Measurements from ENCODE around the gene GNG7.
"Not testable (repeated sequence)": the region's sequence is repeated elsewhere in the genome, so short reads cannot be mapped to it uniquely, and the experiment has no call there.

The GNG7 gene

GRCh38 chr19:2569596-2570465 is 132.7 kb downstream of the GNG7 start:
- DNase-seq (ENCODE audit: low read depth in 1 of 2, low spot score in 1 of 2), result no peak
- in situ Hi-C loops (cut with HindIII; ENCODE audit: low pct_unique_long_range_greater_than_20kb, low sequenced_read_pairs), result no loop called here
- TF ChIP-seq JUND (IDR thresholded peaks at IDR 0.05; ENCODE audit: low read depth), result no peak

- in situ Hi-C loops (cut with HindIII; ENCODE audit: low pct_unique_long_range_greater_than_20kb, low sequenced_read_pairs), result no loop called here
- no peak for TF ChIP-seq JUND (IDR thresholded peaks at IDR 0.05; ENCODE audit: low read depth)
- DNase-seq (ENCODE audit: low read depth in 1 of 2, low spot score in 1 of 2), result no peak
These were observed 134.5 kb downstream of the GNG7 start for GRCh38 chr19:2567996-2568395.

GRCh38 chr19:2567580-2567979 is 134.9 kb downstream of the GNG7 start:
- TF ChIP-seq JUND (IDR thresholded peaks at IDR 0.05; ENCODE audit: low read depth), result no peak
- in situ Hi-C loops (cut with HindIII; ENCODE audit: low pct_unique_long_range_greater_than_20kb, low sequenced_read_pairs), result no loop called here
- no peak for DNase-seq (ENCODE audit: low read depth in 1 of 2, low spot score in 1 of 2)

- DNase-seq (ENCODE audit: low read depth in 1 of 2, low spot score in 1 of 2); in situ Hi-C loops (cut with HindIII; ENCODE audit: low pct_unique_long_range_greater_than_20kb, low sequenced_read_pairs): not testable (repeated sequence)
These were observed 138.9 kb downstream of the GNG7 start for GRCh38 chr19:2563546-2563945.

DNA sequence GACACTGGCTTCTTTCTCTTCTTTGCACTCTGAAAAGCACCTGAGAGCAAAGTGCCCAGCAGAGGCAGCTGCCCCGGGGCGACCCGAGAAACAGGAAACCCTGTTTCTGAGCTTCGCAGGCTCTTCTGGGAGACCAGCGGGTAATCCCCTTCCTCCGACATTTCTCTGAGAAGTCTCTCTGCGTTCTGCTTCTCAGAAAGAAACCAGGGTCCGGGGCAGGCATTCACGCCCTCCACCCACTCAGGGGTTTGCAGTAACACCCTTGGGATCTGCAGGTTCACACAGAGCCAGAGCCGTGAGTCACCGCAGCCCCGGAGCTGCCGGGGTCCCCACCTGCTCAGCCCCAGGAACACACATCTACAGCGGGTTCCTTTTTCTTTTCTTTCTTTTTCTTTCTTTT is 140.6 kb downstream of the GNG7 start:
- in situ Hi-C loops (cut with HindIII; ENCODE audit: low pct_unique_long_range_greater_than_20kb, low sequenced_read_pairs), result no loop called here
- no peak for TF ChIP-seq JUND (IDR thresholded peaks at IDR 0.05; ENCODE audit: low read depth)
- DNase-seq (ENCODE audit: low read depth in 1 of 2, low spot score in 1 of 2), result no peak

GRCh38 chr19:2561221-2561620 is 141.3 kb downstream of the GNG7 start:
- TF ChIP-seq JUND (IDR thresholded peaks at IDR 0.05; ENCODE audit: low read depth), result no peak
- in situ Hi-C loops (cut with HindIII; ENCODE audit: low pct_unique_long_range_greater_than_20kb, low sequenced_read_pairs), result no loop called here
- no peak for DNase-seq (ENCODE audit: low read depth in 1 of 2, low spot score in 1 of 2)

- TF ChIP-seq JUND (IDR thresholded peaks at IDR 0.05; ENCODE audit: low read depth), result no peak
- in situ Hi-C loops (cut with HindIII; ENCODE audit: low pct_unique_long_range_greater_than_20kb, low sequenced_read_pairs), result no loop called here
- no peak for DNase-seq (ENCODE audit: low read depth in 1 of 2, low spot score in 1 of 2)
These were observed 142.1 kb downstream of the GNG7 start for GRCh38 chr19:2560369-2560768.

DNA sequence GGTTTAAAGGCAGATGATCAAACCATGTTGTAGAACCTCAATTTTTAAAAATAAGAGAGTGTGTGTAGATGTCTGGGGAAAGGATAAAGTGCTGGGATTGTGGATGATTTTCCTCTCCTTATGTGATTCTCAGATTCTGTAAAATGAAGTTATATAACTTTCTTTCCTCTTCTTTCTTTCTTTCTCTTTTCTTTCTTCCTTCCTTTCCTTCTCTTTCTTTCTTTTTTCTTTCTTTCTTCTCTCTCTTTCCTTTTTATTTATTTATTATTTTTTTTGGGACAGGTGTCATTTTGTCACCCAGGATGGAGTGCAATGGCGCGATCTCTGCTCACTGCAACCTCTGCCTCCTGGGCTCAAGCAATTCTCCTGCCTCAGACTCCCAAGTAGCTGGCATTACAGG is 144.0 kb downstream of the GNG7 start:
- in situ Hi-C loops (cut with HindIII; ENCODE audit: low pct_unique_long_range_greater_than_20kb, low sequenced_read_pairs), result no loop called here
- no peak for DNase-seq (ENCODE audit: low read depth in 1 of 2, low spot score in 1 of 2)
- no peak for TF ChIP-seq JUND (IDR thresholded peaks at IDR 0.05; ENCODE audit: low read depth)

DNA sequence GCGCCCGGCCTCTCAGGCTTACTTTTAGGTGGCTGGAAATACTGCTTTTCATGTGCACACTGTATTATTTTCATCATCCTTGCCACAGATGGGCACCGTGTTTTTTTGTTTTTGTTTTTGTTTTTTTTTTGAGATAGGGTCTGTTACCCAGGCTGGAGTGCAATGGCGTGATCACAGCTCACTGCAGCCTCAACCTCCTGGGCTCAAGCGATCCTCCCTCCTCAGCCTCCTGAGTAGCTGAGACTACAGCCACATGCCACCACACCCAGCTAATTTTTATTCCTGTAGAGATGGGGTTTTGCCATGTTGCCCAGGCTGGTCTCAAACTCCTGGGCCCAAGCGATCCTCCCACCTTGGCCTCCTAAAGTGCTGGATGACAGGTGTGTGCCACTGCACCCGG is 144.4 kb downstream of the GNG7 start:
- in situ Hi-C loops (cut with HindIII; ENCODE audit: low pct_unique_long_range_greater_than_20kb, low sequenced_read_pairs); DNase-seq (ENCODE audit: low read depth in 1 of 2, low spot score in 1 of 2): not testable (repeated sequence)

GRCh38 chr19:2557093-2557440 is 145.4 kb downstream of the GNG7 start:
- DNase-seq (ENCODE audit: low read depth in 1 of 2, low spot score in 1 of 2), result no peak
- TF ChIP-seq JUND (IDR thresholded peaks at IDR 0.05; ENCODE audit: low read depth), result no peak
- in situ Hi-C loops (cut with HindIII; ENCODE audit: low pct_unique_long_range_greater_than_20kb, low sequenced_read_pairs), result no loop called here

- DNase-seq (ENCODE audit: low read depth in 1 of 2, low spot score in 1 of 2), result no peak
- in situ Hi-C loops (cut with HindIII; ENCODE audit: low pct_unique_long_range_greater_than_20kb, low sequenced_read_pairs), result no loop called here
- no peak for TF ChIP-seq JUND (IDR thresholded peaks at IDR 0.05; ENCODE audit: low read depth)
These were observed 146.0 kb downstream of the GNG7 start for GRCh38 chr19:2556221-2557092.

DNA sequence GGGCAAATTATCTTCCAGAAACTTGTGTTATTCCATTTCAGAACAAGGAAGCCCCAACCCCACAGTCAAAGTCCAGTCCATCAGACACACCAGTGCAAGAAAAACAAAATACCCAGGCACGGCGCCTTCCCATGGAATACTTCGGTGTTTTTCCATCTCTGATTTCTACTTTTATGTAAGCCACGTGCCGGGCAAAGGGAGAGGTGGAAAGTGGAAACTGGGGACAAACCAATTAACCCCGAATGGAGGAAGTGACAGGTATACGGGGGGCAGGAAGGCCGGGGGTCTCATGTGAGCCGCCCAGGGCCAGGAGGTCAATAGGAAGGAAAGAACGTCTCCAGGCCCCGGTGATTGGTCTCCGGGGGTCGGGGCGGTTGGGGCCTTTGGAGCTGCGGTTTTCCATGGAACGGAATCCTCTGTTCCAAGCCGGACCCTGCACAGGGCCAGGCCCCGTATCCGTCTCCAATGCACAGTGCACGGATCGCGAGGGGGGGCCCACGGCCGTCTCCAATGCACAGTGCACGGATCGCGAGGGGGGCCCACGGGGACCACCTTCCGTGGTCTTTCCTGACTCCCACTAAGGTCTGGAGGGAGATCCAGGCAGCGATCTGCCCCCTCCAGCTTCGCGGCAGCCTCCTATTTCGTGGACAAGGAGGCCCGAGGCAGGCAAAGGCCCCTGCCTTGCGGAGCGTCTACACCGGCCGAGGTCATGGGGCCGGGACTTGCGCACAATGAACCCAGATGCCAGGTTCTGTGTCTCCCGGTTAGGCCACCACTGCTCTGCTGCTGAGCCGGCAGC is 146.9 kb downstream of the GNG7 start:
- DNase-seq (ENCODE audit: low read depth in 1 of 2, low spot score in 1 of 2), result no peak
- in situ Hi-C loops (cut with HindIII; ENCODE audit: low pct_unique_long_range_greater_than_20kb, low sequenced_read_pairs), result no loop called here
- no peak for TF ChIP-seq JUND (IDR thresholded peaks at IDR 0.05; ENCODE audit: low read depth)
